CD14-positive monocyte (primary cell): ENCODE measurements around the gene NELL1. TPM values are rescaled to one million over a fixed set of nuclear protein-coding genes. Genes with fewer than 3 reads are reported as not detected.

Source experiments
- DNase-seq, 3 donors: peaks; one replicate each; pipeline ENCODE4 v3.0.0-alpha.2; 2011 to 2022
- H2AFZ ChIP-seq: 2 replicates; pipeline ENCODE4 v1.6.0; 2012; ENCODE audit warnings: mild to moderate bottlenecking, low read depth, low read length, inconsistent platforms; ENCODE audit not compliant: insufficient read depth, poor library complexity, severe bottlenecking
- H3K27ac ChIP-seq, 2 donors: 1 replicate in 1 of 2; 2 replicates in 1 of 2; pipeline ENCODE4 v1.5.1; 2012 to 2013; ENCODE audit warnings: low read length in 2 of 2, control low read depth in 1 of 2, inconsistent platforms in 1 of 2, low read depth in 1 of 2, mild to moderate bottlenecking in 1 of 2
- H3K27me3 ChIP-seq, 2 donors: one replicate each; pipeline versions ENCODE4 v1.6.0 to v1.6.1; 2011 to 2013; ENCODE audit warnings: low read length in 2 of 2; ENCODE audit not compliant: control insufficient read depth in 2 of 2, insufficient read depth in 2 of 2
- H3K36me3 ChIP-seq, 2 donors: replicated peaks in 1 of 2; 1 replicate in 1 of 2; 2 replicates in 1 of 2; pipeline versions ENCODE4 v1.5.1 to v1.6.1; 2012 to 2013; ENCODE audit warnings: low read length in 2 of 2, control low read depth in 1 of 2, inconsistent platforms in 1 of 2, mild to moderate bottlenecking in 1 of 2; ENCODE audit not compliant: insufficient read depth in 2 of 2, control insufficient read depth in 1 of 2
- H3K4me1 ChIP-seq, 2 donors: 1 replicate in 1 of 2; 2 replicates in 1 of 2; pipeline versions ENCODE4 v1.5.1 to v1.6.1; 2012 to 2013; ENCODE audit warnings: low read length in 2 of 2, control low read depth in 1 of 2, inconsistent platforms in 1 of 2, mild to moderate bottlenecking in 1 of 2, moderate library complexity in 1 of 2; ENCODE audit not compliant: insufficient read depth in 2 of 2, control insufficient read depth in 1 of 2
- H3K4me2 ChIP-seq: replicated peaks from 2 replicates; pipeline ENCODE3; 2012; ENCODE audit warnings: low read length, moderate library complexity, mild to moderate bottlenecking; ENCODE audit not compliant: poor library complexity, severe bottlenecking; ENCODE audit errors: extremely low read depth
- H3K4me3 ChIP-seq, 3 experiments: fragments of 200-600 bp in 1 of 3; sonication (generic) in 1 of 3; replicated peaks in 1 of 3; 1 replicate in 2 of 3; 2 replicates in 1 of 3; pipeline ENCODE4 v1.5.1; 2011 to 2013; ENCODE audit warnings: low read length in 3 of 3, mild to moderate bottlenecking in 3 of 3, control low read depth in 2 of 3, low read depth in 2 of 3, inconsistent platforms in 1 of 3, moderate library complexity in 1 of 3
- H3K79me2 ChIP-seq: 2 replicates; pipeline ENCODE4 v1.6.0; 2012; ENCODE audit warnings: mild to moderate bottlenecking, control low read depth, inconsistent platforms, low read length, moderate library complexity; ENCODE audit not compliant: insufficient read depth
- H3K9ac ChIP-seq: 2 replicates; pipeline ENCODE4 v1.6.0; 2017; ENCODE audit warnings: low read length, mild to moderate bottlenecking; ENCODE audit not compliant: insufficient read depth, poor library complexity, severe bottlenecking
- H3K9me3 ChIP-seq, 2 donors: replicated peaks in 1 of 2; 1 replicate in 1 of 2; 2 replicates in 1 of 2; pipeline versions ENCODE4 v1.5.1 to v1.6.1; 2012 to 2013; ENCODE audit warnings: low read length in 2 of 2, control low read depth in 1 of 2; ENCODE audit not compliant: control insufficient read depth in 1 of 2, insufficient read depth in 1 of 2
- H4K20me1 ChIP-seq: 2 replicates; pipeline ENCODE4 v1.6.0; 2012; ENCODE audit warnings: mild to moderate bottlenecking, low read length, control low read depth, moderate library complexity; ENCODE audit not compliant: insufficient read depth
- H3K27ac Mint-ChIP-seq, 7 donors: one replicate each; pipeline ENCODE4 v1.8.0; 2020; ENCODE audit warnings: mild to moderate bottlenecking in 7 of 7, mixed read lengths in 7 of 7, moderate library complexity in 6 of 7, inconsistent platforms in 2 of 7
- H3K27me3 Mint-ChIP-seq, 3 donors: one replicate each; pipeline ENCODE4 v1.8.0; 2021 to 2022; ENCODE audit warnings: low read depth in 3 of 3, mild to moderate bottlenecking in 3 of 3, mixed read lengths in 3 of 3, moderate library complexity in 3 of 3, inconsistent platforms in 1 of 3
- H3K36me3 Mint-ChIP-seq, 2 donors: one replicate each; pipeline ENCODE4 v1.8.0; 2020; ENCODE audit warnings: mixed read lengths in 2 of 2, inconsistent platforms in 1 of 2, mild to moderate bottlenecking in 1 of 2
- H3K4me1 Mint-ChIP-seq: one replicate; pipeline ENCODE4 v1.8.0; 2020; ENCODE audit warnings: mild to moderate bottlenecking, mixed read lengths
- H3K4me3 Mint-ChIP-seq, 2 donors: one replicate each; pipeline ENCODE4 v1.8.0; 2020; ENCODE audit warnings: mild to moderate bottlenecking in 2 of 2, mixed read lengths in 2 of 2, moderate library complexity in 1 of 2
- H3K9me3 Mint-ChIP-seq, 7 donors: one replicate each; pipeline ENCODE4 v1.8.0; 2020 to 2022; ENCODE audit warnings: mixed read lengths in 7 of 7, mild to moderate bottlenecking in 6 of 7, moderate library complexity in 6 of 7, inconsistent platforms in 2 of 7
- CTCF ChIP-seq: fragments of 200-600 bp; IDR thresholded peaks from one replicate; pipeline ENCODE4 v1.8.0; 2022; ENCODE audit warnings: antibody characterized with exemption, mild to moderate bottlenecking
- WGBS: methylation state at CpG from one replicate; pipeline ENCODE4 v1.1.5; 2013; ENCODE audit warnings: missing lambda C conversion rate; ENCODE audit not compliant: insufficient coverage; 5-methylcytosine and 5-hydroxymethylcytosine counted together
- intact Hi-C, 2 donors: fragments of 100-400 bp; cut with micrococcal nuclease; formaldehyde crosslinking; loops; one replicate each; pipeline versions ENCODE4 v1.15.0 to v1.15.1; 2023
- polyA plus RNA-seq, 3 donors: library from polyadenylated mRNA; depleted of rRNA in 1 of 3; unstranded in 2 of 3; stranded (reverse) in 1 of 3; fragments of 300-500 nt in 2 of 3; fragments of >200 nt in 1 of 3; fragmentation: Illumina TruSeq in 2 of 3; gene quantifications; 1 replicate in 2 of 3; 2 replicates in 1 of 3; pipeline ENCODE4 v1.2.3, GENCODE V29; 2012 to 2021

Gene NELL1
- polyA plus RNA-seq, 3 donors = not detected

- Mint-ChIP-seq H3K4me3 (no peak overlapping the region), H3K36me3 (no peaks in the 10 kb centered on the region)
- no peak overlapping the region for H2AFZ ChIP-seq
These were observed 801.1 kb downstream of the NELL1 start for GRCh38 chr11:21470521-21470920.

DNA sequence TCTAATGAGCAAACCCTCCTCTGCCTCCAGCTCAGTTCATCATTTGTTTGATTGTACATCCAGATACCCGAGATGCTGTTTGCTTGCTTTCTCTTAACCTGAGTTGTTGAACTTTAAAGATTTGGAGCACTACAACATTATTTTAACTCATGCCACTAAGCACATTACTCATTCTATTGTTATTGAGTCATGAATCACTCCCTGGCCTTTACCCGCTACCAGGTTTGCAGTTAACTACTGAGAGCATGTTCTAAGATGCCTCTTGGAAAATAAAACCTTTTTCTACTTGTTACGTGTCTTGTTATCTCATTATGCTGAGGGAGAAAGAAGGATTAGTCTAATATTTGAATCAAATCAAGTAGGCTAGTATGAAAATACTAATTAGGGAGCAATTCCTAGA, 802.9 kb downstream of the NELL1 start:
- intact Hi-C loops = no loop called here
- H3K4me3 Mint-ChIP-seq = no peak overlapping the region
- H4K20me1 ChIP-seq = no peaks in the 10 kb centered on the region
- DNase-seq = no peak
- H3K9me3 Mint-ChIP-seq = no peaks in the 10 kb centered on the region
- no peak overlapping the region for H3K27ac ChIP-seq
- WGBS = 100% methylated on average over 1 of the region's 3 CpGs
- H3K27me3 Mint-ChIP-seq = peaks cover 0 to 2% (median 2%) of the 10 kb centered on the region in 3 donors
- H3K36me3 ChIP-seq = no peaks in the 10 kb centered on the region
- no peak overlapping the region for H3K9ac ChIP-seq
- no peaks in the 10 kb centered on the region for H3K4me1 ChIP-seq
- H3K4me1 Mint-ChIP-seq = no peaks in the 10 kb centered on the region
- H3K4me2 ChIP-seq = no peak overlapping the region
- H2AFZ ChIP-seq = no peak overlapping the region
- no peak overlapping the region for H3K4me3 ChIP-seq
- H3K9me3 ChIP-seq = no peaks in the 10 kb centered on the region
- no peak for TF ChIP-seq CTCF
- no peaks in the 10 kb centered on the region for H3K79me2 ChIP-seq
- H3K27me3 ChIP-seq = no peaks in the 10 kb centered on the region
- H3K27ac Mint-ChIP-seq = no peak overlapping the region
- H3K36me3 Mint-ChIP-seq = no peaks in the 10 kb centered on the region

More at GRCh38 chr11:21470521-21470920, 801.1 kb downstream of the NELL1 start:
- Mint-ChIP-seq H3K27me3 (peaks cover 0 to 2% (median 2%) of the 10 kb centered on the region in 3 donors), H3K4me1 (peaks cover 3% of the 10 kb centered on the region), H3K9me3 (no peaks in the 10 kb centered on the region), H3K27ac (no peak overlapping the region)
- H3K27me3 ChIP-seq = no peaks in the 10 kb centered on the region
- no peaks in the 10 kb centered on the region for H3K79me2 ChIP-seq
- H4K20me1 ChIP-seq = no peaks in the 10 kb centered on the region
- no peak overlapping the region for H3K4me2 ChIP-seq
- intact Hi-C loops = no loop called here
- no peak overlapping the region for H3K9ac ChIP-seq
- no peak overlapping the region for H3K27ac ChIP-seq
- H3K4me1 ChIP-seq = no peaks in the 10 kb centered on the region
- no peak overlapping the region for H3K4me3 ChIP-seq
- no peaks in the 10 kb centered on the region for H3K9me3 ChIP-seq
- TF ChIP-seq CTCF = no peak
- H3K36me3 ChIP-seq = no peaks in the 10 kb centered on the region
- no peak for DNase-seq
